GM18517 (cell line): ENCODE results near the gene IAH1.

Experiments used
- ATAC-seq: cut with Tn5 transposase; IDR thresholded peaks from one replicate; pipeline ENCODE4 v1.9.1; 2021; ENCODE audit warnings: mild to moderate bottlenecking, moderate library complexity; ENCODE audit not compliant: unreplicated experiment

The IAH1 gene

DNA sequence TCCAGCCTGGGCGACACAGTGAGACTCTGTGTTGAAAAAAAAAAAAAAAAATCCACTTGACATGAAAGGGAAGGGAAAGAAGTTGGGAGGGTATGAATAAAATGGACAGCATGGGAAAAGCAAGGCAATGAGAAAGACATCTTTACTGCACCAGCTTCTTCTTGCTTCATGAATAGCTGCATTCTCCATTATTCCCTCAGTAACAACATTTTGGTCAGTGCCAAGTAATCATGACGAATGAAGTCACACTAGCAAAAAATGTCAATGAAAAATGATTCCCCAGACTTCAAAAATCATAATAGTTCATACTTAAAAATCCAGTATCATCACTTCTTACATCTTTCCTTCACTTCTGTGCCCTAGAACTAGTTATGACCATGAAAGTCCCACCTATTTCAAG lies 50.9 kb downstream of the IAH1 start:
- no peak for ATAC-seq

DNA sequence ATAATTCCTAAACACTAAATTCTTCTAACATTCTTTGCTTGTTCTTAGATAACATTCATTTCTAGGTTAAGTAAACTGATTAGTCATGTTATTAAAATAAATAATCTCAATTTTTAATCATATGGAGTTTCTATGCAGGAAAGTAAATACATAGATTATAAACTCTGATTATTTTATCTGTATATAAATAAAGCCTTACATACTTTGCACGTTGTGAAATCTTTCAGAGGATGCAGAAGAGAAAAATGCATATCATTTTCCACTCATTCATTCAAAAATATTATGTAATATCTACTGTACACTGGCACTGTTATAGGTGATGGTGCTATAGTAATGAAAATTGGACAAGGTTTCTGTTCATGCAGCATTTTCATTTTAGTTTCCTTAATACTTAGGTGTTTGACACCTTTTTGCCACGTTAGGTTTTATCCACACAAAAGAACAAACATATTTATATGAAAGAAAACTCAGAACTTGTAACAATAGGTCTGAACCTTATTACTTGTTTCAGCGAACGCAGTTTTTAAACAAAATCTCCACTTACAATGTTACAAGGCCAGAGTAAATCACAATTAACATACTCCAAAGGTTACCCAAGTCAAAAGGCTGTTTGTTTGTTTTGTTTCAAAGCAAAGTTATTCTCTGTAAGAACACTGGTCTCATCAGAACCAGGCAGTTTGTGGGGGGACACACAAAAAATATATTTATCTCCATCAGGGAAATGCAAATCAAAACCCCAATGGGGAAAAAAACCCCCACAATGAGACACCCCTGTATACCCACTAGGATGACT lies 53.8 kb downstream of the IAH1 start:
- ATAC-seq: no peak

DNA sequence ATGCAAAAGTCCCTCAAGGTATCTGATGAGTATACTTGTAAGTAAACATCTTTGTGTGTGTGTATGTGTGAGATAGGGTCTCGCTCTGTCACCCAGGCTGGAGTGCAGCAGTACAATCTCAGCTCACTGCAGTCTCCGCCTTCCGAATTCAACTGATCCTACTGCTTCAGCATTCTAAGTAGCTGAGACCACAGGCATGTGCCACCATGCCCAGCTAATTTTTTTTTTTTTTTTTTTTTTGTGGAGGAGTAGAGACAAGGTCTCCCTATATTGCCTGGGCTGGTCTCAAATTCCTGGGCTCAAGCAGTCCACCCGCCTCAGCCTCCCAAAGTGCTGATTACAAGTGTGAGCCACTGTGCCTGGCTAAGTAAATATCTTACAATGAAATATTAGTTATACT lies 58.1 kb downstream of the IAH1 start:
- no peak for ATAC-seq

DNA sequence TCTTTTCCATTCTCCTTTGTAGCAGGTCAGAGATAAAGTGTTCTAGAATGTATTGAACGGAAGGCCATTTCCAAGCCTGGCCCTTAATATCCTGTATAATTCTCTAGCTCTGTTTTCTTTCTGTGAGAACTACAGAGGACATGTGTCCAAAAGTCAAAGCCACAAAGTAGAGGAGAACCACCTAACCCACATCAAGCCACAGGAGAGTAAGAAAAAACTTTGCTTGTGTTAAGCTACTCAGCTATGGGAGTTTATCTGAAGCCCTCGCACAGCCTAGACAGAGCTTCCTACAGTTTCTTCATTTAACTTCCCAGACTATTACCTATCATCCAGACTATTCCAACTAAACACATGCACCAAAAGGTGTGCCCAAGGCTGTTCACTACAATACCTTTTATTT lies 59.3 kb downstream of the IAH1 start:
- ATAC-seq: no peak

DNA sequence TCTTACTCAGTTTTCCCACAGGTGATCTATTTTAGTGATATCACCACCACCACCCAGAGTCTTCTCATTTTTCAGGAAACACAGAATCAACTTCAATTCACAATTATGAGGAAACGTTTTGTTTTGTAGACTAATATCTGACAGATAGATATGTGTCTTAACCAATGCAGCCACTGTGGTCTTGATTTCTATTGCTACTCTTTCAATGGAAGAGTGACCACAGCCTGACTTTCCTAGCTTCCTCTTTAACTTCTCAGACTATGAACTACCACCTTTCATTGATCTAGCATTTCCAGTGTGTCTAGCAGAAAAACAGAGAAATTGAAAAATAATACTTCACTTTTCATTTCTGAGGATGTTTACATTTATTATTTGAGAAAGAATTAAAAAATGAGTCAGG lies 60.8 kb downstream of the IAH1 start:
- no peak for ATAC-seq

DNA sequence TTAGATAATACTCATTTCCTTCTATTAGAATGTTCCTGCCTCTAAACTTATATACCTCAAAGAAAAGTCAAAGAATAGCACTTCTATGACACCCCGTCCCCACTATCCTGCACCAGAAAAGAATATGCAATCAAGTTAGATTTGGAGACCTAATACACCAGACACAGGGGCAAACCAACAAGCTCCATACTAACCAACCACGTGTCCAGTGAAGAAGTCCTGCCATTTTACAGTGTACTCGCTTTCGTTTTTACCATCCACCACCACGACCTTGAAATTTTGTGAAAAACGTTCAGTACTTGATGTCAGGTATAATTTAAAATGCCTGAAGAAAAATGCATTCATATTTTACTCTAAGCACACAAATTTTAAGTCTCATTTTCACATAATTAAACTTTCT lies 62.2 kb downstream of the IAH1 start:
- no peak for ATAC-seq

DNA sequence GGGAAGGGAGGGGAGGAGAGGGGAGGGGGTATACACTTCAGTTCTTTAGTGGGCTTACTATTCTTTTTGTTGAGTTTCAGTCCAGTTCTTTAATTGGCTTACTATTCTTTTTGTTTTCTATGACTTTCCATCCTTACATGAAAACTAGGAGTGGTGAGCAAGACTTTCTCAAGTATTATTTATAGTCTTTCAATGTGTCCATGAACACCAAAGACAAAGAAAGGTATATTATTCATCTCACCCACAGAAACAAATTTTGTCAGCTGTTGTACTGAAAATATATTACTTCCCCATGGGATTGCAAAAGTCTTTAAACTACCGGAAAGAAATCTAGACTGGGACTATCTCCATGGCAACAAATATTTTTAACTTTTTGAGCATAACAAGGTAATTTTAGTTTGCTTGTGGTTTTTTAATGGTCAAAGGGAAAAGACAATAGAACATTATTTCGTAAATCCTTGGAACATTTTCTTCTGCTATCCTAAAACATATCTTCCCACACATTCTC lies 63.7 kb downstream of the IAH1 start:
- ATAC-seq: no peak
